ENCODE results near the gene NRP1.

GRCh38 chr10:33242931-33243330 lies 91.5 kb downstream of the NRP1 start:
- TF ChIP-seq, protein P1, sequence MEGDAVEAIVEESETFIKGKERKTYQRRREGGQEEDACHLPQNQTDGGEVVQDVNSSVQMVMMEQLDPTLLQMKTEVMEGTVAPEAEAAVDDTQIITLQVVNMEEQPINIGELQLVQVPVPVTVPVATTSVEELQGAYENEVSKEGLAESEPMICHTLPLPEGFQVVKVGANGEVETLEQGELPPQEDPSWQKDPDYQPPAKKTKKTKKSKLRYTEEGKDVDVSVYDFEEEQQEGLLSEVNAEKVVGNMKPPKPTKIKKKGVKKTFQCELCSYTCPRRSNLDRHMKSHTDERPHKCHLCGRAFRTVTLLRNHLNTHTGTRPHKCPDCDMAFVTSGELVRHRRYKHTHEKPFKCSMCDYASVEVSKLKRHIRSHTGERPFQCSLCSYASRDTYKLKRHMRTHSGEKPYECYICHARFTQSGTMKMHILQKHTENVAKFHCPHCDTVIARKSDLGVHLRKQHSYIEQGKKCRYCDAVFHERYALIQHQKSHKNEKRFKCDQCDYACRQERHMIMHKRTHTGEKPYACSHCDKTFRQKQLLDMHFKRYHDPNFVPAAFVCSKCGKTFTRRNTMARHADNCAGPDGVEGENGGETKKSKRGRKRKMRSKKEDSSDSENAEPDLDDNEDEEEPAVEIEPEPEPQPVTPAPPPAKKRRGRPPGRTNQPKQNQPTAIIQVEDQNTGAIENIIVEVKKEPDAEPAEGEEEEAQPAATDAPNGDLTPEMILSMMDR (IDR thresholded peaks at IDR 0.05) = no peak
- TF ChIP-seq POLR2A (IDR thresholded peaks at IDR 0.05) = no peak
- no peak for TF ChIP-seq EP300 (IDR thresholded peaks at IDR 0.05)
